Esophagus squamous epithelium (tissue), 5 donors: Measurements from ENCODE around the gene PCDHGB5. TPM values are rescaled to one million over a fixed set of nuclear protein-coding genes. Genes with fewer than 3 reads are reported as not detected.
"Not testable (repeated sequence)": the region's sequence is repeated elsewhere in the genome, so short reads cannot be mapped to it uniquely, and the experiment has no call there.

Experiments used
- DNase-seq: peaks from one replicate; lab custom pipeline; 2025; lab: John Stamatoyannopoulos, UW
- H3K27ac ChIP-seq, 4 donors: fragments of 200-600 bp; sonication (generic); one replicate each; pipeline ENCODE4 v1.5.1; 2016 to 2019; ENCODE audit warnings: mild to moderate bottlenecking in 1 of 4
- H3K27me3 ChIP-seq, 4 donors: fragments of 200-600 bp; sonication (generic); 1 replicate in 3 of 4; 2 replicates in 1 of 4; pipeline versions ENCODE4 v1.5.1 to v1.6.0; 2017 to 2021; ENCODE audit warnings: antibody characterized with exemption in 1 of 4
- H3K36me3 ChIP-seq, 3 donors: fragments of 200-600 bp; sonication (generic); one replicate each; pipeline ENCODE4 v1.5.1; 2016 to 2019
- H3K4me1 ChIP-seq, 3 donors: fragments of 200-600 bp; sonication (generic); one replicate each; pipeline ENCODE4 v1.5.1; 2017 to 2019
- H3K4me3 ChIP-seq, 4 donors: fragments of 200-600 bp; sonication (generic); 1 replicate in 3 of 4; 2 replicates in 1 of 4; pipeline ENCODE4 v1.5.1; 2016 to 2019; ENCODE audit warnings: mild to moderate bottlenecking in 2 of 4, moderate library complexity in 1 of 4
- H3K9me3 ChIP-seq, 3 donors: fragments of 200-600 bp; sonication (generic); one replicate each; pipeline ENCODE4 v1.5.1; 2016 to 2019
- POLR2A ChIP-seq, 4 donors: fragments of 450-650 bp; IDR thresholded peaks; one replicate each; pipeline ENCODE4 v1.6.1; 2017; ENCODE audit warnings: antibody characterized with exemption in 4 of 4, mild to moderate bottlenecking in 4 of 4, moderate library complexity in 3 of 4
- WGBS, 2 donors: methylation state at CpG; one replicate each; pipeline ENCODE4 v1.1.5; 2018; 5-methylcytosine and 5-hydroxymethylcytosine counted together
- intact Hi-C: fragments of 100-400 bp; cut with DNase I; formaldehyde crosslinking; loops from one replicate; pipeline ENCODE4 v1.15.0; 2022
- total RNA-seq, 4 donors: library from RNA; depleted of rRNA; stranded (reverse); fragments of >200 nt; gene quantifications; one replicate each; pipeline ENCODE4 v1.1.0, GENCODE V29; 2016
- TF ChIP-seq, protein P1 (sequence below), 6 experiments: fragments of 450-650 bp in 4 of 6; fragments of 200-600 bp in 2 of 6; sonication (generic) in 2 of 6; IDR thresholded peaks; one replicate each; pipeline ENCODE4 v1.5.1; 2016 to 2019; ENCODE audit warnings: antibody characterized with exemption in 6 of 6, mild to moderate bottlenecking in 4 of 6, moderate library complexity in 4 of 6
- donor health status: DM: yes; HTN: yes; CAD: no.

The PCDHGB5 gene
- total RNA-seq, 4 donors from 2014 or later = 5.5 to 7.5 (median 6.7) TPM

- intact Hi-C loops = no loop called here
- peaks cover 0 to 16% (median 0%) of the 10 kb centered on the region in 4 donors for H3K27me3 ChIP-seq
- no peaks in the 10 kb centered on the region for H3K4me1 ChIP-seq
- peak within 1 kb of the TSS; percentile 7 to 51 (median 28) for H3K4me3 ChIP-seq
- H3K9me3 ChIP-seq = peaks cover 0 to 92% (median 79%) of the 10 kb centered on the region in 3 donors
- H3K27ac ChIP-seq = no peak within 1 kb of the TSS
- TF ChIP-seq, protein P1, sequence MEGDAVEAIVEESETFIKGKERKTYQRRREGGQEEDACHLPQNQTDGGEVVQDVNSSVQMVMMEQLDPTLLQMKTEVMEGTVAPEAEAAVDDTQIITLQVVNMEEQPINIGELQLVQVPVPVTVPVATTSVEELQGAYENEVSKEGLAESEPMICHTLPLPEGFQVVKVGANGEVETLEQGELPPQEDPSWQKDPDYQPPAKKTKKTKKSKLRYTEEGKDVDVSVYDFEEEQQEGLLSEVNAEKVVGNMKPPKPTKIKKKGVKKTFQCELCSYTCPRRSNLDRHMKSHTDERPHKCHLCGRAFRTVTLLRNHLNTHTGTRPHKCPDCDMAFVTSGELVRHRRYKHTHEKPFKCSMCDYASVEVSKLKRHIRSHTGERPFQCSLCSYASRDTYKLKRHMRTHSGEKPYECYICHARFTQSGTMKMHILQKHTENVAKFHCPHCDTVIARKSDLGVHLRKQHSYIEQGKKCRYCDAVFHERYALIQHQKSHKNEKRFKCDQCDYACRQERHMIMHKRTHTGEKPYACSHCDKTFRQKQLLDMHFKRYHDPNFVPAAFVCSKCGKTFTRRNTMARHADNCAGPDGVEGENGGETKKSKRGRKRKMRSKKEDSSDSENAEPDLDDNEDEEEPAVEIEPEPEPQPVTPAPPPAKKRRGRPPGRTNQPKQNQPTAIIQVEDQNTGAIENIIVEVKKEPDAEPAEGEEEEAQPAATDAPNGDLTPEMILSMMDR (IDR thresholded peaks at IDR 0.05) = peak in 2 of 6 experiments; percentile 11 to 14
- no peak for TF ChIP-seq POLR2A (IDR thresholded peaks at IDR 0.05)
- H3K36me3 ChIP-seq = peaks cover 0 to 4% (median 0%) of the 10 kb centered on the region in 3 donors
- no peak for DNase-seq
- 23 to 44% methylated on average over 22 to 24 of the region's 37 CpGs for WGBS, 2 donors
Measured at GRCh38 chr5:141382469-141383294, 15.1 kb upstream of the PCDHGB5 start, which contains the start of gene PCDHGA7. Gene PCDHGA7, plus strand, starts transcription at chr5:141382742. Its CDS starts 158 bp downstream, at chr5:141382900.

DNA sequence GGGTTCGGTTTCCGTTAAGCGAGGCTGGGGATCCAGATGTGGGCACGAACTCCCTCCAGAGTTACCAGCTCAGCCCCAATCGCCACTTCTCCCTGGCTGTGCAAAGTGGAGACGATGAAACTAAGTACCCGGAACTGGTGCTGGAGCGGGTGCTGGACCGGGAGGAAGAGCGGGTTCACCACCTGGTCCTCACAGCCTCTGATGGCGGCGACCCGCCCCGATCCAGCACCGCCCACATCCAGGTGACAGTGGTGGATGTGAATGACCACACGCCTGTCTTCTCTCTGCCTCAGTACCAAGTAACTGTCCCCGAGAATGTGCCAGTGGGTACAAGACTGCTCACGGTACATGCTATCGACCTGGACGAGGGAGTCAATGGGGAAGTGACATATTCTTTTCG lies 14.4 kb upstream of the PCDHGB5 start:
- intact Hi-C loops = no loop called here
- Histone ChIP-seq H3K4me3 (no peak overlapping the region), H3K9me3 (peaks cover 2 to 89% (median 77%) of the 10 kb centered on the region in 3 donors), H3K27me3 (peaks cover 0 to 18% (median 0%) of the 10 kb centered on the region in 4 donors), H3K4me1 (no peaks in the 10 kb centered on the region), H3K27ac (no peak overlapping the region), H3K36me3 (peaks cover 0 to 4% (median 0%) of the 10 kb centered on the region in 3 donors)
- WGBS, 2 donors = 47 to 49% methylated on average over 17 to 18 of the region's 21 CpGs
- TF ChIP-seq POLR2A (IDR thresholded peaks at IDR 0.05) = no peak
- TF ChIP-seq, protein P1 (IDR thresholded peaks at IDR 0.05) = no peak
- DNase-seq = no peak

DNA sequence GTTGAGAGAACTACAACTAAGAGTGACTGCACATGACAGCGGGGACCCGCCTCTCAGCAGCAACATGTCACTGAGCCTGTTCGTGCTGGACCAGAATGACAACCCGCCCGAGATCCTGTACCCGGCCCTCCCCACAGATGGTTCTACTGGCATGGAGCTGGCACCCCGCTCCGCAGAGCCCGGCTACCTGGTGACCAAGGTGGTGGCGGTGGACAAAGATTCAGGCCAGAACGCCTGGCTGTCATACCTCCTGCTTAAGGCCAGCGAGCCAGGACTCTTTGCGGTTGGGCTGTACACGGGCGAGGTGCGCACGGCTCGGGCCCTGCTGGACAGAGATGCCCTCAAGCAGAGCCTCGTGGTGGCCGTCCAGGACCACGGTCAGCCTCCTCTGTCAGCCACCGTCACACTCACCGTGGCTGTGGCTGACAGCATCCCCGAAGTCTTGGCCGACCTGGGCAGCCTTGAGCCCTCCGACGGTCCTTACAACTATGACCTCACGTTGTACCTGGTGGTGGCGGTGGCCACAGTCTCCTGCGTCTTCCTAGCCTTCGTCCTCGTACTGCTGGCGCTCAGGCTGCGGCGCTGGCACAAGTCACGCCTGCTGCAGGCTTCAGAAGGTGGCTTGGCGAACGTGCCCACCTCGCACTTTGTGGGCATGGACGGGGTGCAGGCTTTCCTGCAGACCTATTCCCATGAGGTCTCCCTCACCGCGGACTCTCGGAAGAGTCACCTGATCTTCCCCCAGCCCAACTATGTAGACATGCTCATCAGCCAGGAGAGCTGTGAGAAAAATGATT lies 13.1 kb upstream of the PCDHGB5 start:
- 47 to 48% methylated on average over 5 to 14 of the region's 43 CpGs for WGBS, 2 donors
- Histone ChIP-seq H3K27me3 (peaks cover 0 to 19% (median 0%) of the 10 kb centered on the region in 4 donors), H3K9me3 (peaks cover 8 to 92% (median 83%) of the 10 kb centered on the region in 3 donors), H3K36me3 (peaks cover 0 to 4% (median 0%) of the 10 kb centered on the region in 3 donors), H3K4me1 (no peaks in the 10 kb centered on the region), H3K4me3 (no peak overlapping the region), H3K27ac (no peak overlapping the region)
- TF ChIP-seq, protein P1 (IDR thresholded peaks at IDR 0.05) = no peak
- no peak for TF ChIP-seq POLR2A (IDR thresholded peaks at IDR 0.05)
- no peak for DNase-seq
- intact Hi-C loops = no loop called here

DNA sequence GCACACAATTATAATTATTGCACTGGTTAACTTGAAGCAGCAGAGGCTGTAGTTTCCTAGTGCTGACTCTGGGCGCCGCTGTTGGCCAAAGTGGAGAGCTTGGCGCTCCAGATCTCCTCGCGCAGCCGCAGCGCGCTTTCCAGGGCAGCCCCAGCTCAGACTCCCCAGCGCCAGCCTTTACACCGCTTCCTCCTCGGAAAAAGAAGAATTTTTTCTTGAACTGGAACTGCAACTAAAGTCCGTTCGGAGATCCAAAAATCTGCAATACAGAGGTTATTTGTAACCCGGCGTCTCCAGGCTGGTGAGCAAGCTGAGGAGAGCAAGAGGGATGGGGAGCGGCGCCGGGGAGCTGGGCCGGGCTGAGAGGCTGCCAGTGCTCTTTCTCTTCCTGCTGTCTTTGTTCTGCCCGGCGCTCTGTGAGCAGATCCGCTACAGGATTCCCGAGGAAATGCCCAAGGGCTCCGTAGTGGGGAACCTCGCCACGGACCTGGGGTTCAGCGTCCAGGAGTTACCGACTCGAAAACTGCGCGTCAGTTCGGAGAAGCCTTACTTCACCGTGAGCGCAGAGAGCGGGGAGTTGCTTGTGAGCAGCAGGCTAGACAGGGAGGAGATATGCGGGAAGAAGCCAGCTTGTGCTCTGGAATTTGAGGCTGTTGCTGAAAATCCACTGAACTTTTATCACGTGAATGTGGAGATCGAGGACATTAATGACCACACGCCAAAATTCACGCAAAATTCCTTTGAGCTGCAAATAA lies 10.0 kb upstream of the PCDHGB5 start, which contains the start of gene PCDHGB4:
Gene PCDHGB4, plus strand, starts transcription at position 142 of the 755 bp plus-strand sequence. Its CDS starts 187 bp downstream, at position 329.
- H3K27ac ChIP-seq, intact Hi-C loops, DNase-seq, H3K36me3 ChIP-seq, H3K4me1 ChIP-seq: not testable (repeated sequence)
- WGBS, 2 donors = 18 to 29% methylated on average over 4 to 6 of the region's 40 CpGs
- Histone ChIP-seq H3K9me3 (peaks cover 14 to 96% (median 92%) of the 10 kb centered on the region in 3 donors), H3K4me3 (peak within 1 kb of the TSS in 3 of 4 donors; percentile 15 to 22 (median 17)), H3K27me3 (peaks cover 0 to 19% (median 0%) of the 10 kb centered on the region in 4 donors)
- TF ChIP-seq, protein P1 (IDR thresholded peaks at IDR 0.05) = peak in 3 of 6 experiments; percentile 19 to 44 (median 30)
